ENCODE data around the gene ZDHHC8.

The ZDHHC8 gene

GRCh38 chr22:20121856-20122415, 9.7 kb upstream of the ZDHHC8 start:
- Histone ChIP-seq H3K4me2 (ENCODE audit: low read length) (no peak overlapping the region), H3K9me3 (ENCODE audit: insufficient read depth, low read length) (no peaks in the 10 kb centered on the region), H3K27ac (ENCODE audit: low read length) (no peak overlapping the region), H3K27me3 (ENCODE audit: low read depth, low read length) (no peaks in the 10 kb centered on the region), H3K9ac (ENCODE audit: low read length) (no peak overlapping the region), H3K4me1 (ENCODE audit: low read length) (peaks cover 10% of the 10 kb centered on the region), H3K36me3 (replicated peaks; ENCODE audit: low read depth, low read length) (peaks cover 70% of the 10 kb centered on the region), H2AFZ (ENCODE audit: low read depth, low read length) (no peak overlapping the region), H3K79me2 (ENCODE audit: low read length) (peaks cover 75% of the 10 kb centered on the region), H4K20me1 (ENCODE audit: insufficient read depth, low read length) (peaks cover 62% of the 10 kb centered on the region), H3K4me3 (ENCODE audit: low read length) (no peak overlapping the region)
- TF ChIP-seq CTCF (IDR thresholded peaks at IDR 0.05; ENCODE audit: low read depth, low read length) (no peak), EZH2phosphoT487 (IDR thresholded peaks at IDR 0.05; ENCODE audit: low read depth) (no peak)

DNA sequence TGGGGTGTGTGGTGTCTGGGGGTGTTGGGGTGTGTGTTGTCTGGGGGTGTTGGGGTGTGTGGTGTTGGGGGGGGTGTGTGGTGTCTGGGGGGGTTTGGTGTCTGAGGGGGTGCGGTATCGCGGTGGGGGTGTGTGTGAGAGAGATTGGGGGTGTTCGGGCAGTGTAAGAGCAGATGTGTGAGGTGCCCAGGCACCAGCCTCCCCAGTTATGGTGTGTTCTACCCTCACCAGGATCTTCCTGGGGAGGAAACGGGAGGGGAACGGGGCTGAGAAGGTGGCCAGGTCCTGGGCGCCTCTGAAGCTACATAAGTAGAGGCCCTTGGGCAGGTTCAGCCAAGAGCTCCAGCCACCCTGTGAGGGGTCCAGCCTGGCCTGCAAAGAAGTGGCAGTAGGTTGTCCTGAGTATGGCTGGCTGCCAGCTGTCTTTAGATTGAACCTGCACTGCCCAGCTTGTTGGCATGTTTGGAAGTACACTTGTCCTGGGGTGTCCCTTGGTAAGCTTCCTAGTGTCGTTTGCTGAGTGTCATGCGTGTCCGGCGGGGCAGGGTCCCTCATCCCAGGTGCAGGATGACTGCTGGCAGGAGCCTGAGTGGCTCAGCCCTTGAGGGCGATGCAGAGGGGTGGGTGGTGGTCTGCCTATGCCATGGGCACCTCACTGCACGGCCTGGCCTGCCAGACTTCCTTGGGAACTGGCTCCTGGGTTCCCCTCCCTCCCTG, 8.1 kb upstream of the ZDHHC8 start:
- Histone ChIP-seq H3K36me3 (replicated peaks; ENCODE audit: low read depth, low read length) (peaks cover 76% of the 10 kb centered on the region), H3K27ac (ENCODE audit: low read length) (no peak overlapping the region), H3K4me3 (ENCODE audit: low read length) (no peak overlapping the region), H4K20me1 (ENCODE audit: insufficient read depth, low read length) (peaks cover 77% of the 10 kb centered on the region), H3K4me2 (ENCODE audit: low read length) (no peak overlapping the region), H3K9me3 (ENCODE audit: insufficient read depth, low read length) (no peaks in the 10 kb centered on the region), H3K79me2 (ENCODE audit: low read length) (peaks cover 63% of the 10 kb centered on the region), H2AFZ (ENCODE audit: low read depth, low read length) (no peak overlapping the region), H3K9ac (ENCODE audit: low read length) (no peak overlapping the region), H3K27me3 (ENCODE audit: low read depth, low read length) (no peaks in the 10 kb centered on the region), H3K4me1 (ENCODE audit: low read length) (peaks cover 9% of the 10 kb centered on the region)
- no peak for TF ChIP-seq EZH2phosphoT487 (IDR thresholded peaks at IDR 0.05; ENCODE audit: low read depth)
- TF ChIP-seq CTCF (IDR thresholded peaks at IDR 0.05; ENCODE audit: low read depth, low read length), result no peak

DNA sequence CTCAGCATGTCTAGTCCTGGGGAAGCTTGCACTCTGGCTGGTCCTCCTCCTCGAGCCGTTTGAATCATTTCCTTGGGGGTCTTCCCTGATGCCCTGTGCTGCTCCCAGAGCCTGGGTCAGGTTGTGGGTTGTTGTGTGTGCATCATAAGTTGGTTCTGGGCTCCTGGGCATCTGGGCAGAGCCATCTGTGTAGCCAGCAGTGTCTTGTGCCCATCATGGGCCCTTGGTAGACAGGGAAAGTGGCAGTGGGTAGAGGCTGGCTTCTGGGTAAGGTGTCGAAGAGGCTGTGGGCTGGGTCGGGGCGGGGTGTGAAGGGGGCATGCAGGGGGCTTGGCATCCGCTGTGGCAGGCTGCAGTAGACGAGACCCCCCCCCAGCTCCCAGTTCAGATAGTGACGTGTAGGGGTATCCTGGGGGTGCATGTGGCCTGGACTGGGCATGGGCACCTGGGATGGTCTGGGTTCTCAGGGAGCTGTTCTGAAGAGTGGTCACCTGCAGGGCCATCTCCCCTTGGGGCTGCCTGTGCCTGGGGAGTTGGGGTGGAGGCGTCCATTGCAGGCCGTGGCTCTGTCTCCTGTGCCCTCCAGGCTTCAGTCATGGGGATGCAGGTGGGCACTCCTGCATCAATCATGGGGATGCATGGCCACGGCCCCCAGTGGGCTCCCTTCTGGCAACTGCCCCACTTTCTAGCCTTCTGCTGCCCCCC, 7.4 kb upstream of the ZDHHC8 start:
- H3K9me3 ChIP-seq (ENCODE audit: insufficient read depth, low read length), result no peaks in the 10 kb centered on the region
- H3K36me3 ChIP-seq (replicated peaks; ENCODE audit: low read depth, low read length), result peaks cover 69% of the 10 kb centered on the region
- no peak for TF ChIP-seq CTCF (IDR thresholded peaks at IDR 0.05; ENCODE audit: low read depth, low read length)
- TF ChIP-seq EZH2phosphoT487 (IDR thresholded peaks at IDR 0.05; ENCODE audit: low read depth), result no peak
- H3K4me3 ChIP-seq (ENCODE audit: low read length), result no peak overlapping the region
- peaks cover 56% of the 10 kb centered on the region for H3K79me2 ChIP-seq (ENCODE audit: low read length)
- H3K27ac ChIP-seq (ENCODE audit: low read length), result no peak overlapping the region
- H3K4me2 ChIP-seq (ENCODE audit: low read length), result no peak overlapping the region
- H2AFZ ChIP-seq (ENCODE audit: low read depth, low read length), result no peak overlapping the region
- peaks cover 2% of the 10 kb centered on the region for H3K4me1 ChIP-seq (ENCODE audit: low read length)
- peaks cover 71% of the 10 kb centered on the region for H4K20me1 ChIP-seq (ENCODE audit: insufficient read depth, low read length)
- H3K27me3 ChIP-seq (ENCODE audit: low read depth, low read length), result no peaks in the 10 kb centered on the region
- H3K9ac ChIP-seq (ENCODE audit: low read length), result no peak overlapping the region

Data from OCI-LY3 (cell line).